GM18867 (cell line): ENCODE measurements around the gene PGBD5.
A peak's percentile ranks its signal among the peaks of the same experiment; 100 is the strongest.

Source experiments
- ATAC-seq: cut with Tn5 transposase; IDR thresholded peaks from one replicate; pipeline ENCODE4 v1.9.1; 2021; ENCODE audit warnings: mild to moderate bottlenecking, moderate library complexity; ENCODE audit not compliant: unreplicated experiment

Gene PGBD5

DNA sequence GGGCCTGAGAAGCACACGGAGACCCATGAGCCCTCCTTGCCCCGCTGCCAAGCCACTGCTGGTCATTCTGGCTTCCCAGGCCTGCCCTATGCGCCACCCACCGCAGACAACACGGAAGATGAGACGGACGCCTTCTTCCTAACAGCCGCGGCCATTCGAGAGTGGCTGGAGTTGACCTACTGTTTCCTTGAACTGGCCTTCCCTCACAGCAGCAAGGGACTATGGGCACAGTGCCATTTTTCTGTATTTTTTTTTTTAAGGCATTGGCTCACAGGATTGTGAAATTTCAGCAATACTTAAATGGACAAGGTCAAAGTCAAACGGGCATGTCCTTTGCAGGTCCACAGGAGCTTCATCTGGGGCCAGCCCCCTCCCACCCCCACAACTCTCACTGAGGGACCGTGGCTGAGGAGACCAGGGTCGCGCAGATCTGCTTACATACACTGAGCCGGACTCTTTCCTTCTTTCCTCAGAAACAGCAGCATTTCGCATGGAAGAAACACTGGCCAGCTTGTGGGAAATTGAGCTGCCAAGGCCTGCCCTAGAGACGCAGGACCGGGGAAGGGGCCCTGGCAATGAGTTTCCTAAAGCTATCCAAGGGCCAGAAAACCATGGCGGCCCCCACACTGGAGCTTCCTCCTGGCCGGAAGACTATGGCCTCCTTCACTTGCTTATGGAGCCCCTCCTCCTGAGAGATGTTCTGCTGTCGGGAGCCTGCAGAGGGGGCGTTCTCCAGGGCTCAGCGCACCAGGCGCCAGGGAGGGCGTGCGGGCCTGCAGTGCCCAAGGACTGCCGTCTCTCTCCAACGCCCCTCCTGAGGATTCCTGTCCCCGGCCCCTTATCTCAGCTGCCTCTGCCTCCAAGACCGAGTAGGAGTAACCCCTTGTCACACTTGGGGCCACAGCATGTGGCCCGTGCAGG lies 98.9 kb downstream of the PGBD5 start:
- ATAC-seq = no peak

DNA sequence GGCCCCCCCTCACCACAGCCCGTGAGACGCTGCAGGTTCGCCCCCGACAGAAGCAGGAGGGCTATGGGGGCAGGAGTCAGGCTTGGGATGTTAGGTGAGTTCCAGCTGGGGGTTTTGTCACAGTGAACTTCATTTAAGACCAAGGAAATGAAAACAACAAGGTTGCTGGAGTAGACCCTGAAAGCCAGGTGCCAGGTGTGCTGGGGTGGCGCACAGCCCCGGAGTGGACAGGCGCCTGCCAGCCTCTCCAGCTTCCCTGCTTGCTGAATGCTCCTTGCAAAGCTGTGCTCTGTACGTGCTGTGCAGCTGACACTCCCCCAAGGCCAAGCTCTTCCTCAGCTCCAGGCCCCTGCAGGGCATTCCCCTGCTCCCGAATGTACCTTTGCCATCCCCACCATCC lies 102.4 kb downstream of the PGBD5 start:
- no peak for ATAC-seq

GRCh38 chr1:230322967-230323547 lies 103.1 kb downstream of the PGBD5 start:
- no peak for ATAC-seq

GRCh38 chr1:230322421-230322756 lies 103.7 kb downstream of the PGBD5 start:
- no peak for ATAC-seq

GRCh38 chr1:230321741-230322420 lies 104.3 kb downstream of the PGBD5 start:
- no peak for ATAC-seq

DNA sequence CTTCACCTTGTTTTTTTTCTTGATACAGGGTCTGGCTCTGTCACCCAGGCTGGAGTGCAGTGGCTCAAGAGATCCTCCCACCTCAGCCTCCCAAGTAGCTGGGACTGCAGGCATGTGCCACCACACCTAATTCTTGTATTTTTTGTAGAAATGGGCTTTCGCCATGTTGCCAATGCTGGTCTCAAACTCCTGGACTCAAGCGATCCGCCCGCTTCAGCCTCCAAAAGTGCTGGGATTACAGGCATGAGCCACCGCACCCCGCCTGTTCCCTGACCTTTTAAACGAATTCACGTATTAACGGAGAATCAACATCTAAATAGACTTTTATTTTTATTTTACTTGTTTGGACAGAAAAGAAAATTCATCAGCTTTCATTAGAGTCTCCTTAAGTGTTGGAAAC lies 104.8 kb downstream of the PGBD5 start:
- no peak for ATAC-seq

GRCh38 chr1:230320804-230321203 lies 105.3 kb downstream of the PGBD5 start:
- ATAC-seq = no peak

- ATAC-seq = no peak
Observed at GRCh38 chr1:230319014-230319747, 107.0 kb downstream of the PGBD5 start.

- no peak for ATAC-seq
Observed at GRCh38 chr1:230317823-230318819, 108.0 kb downstream of the PGBD5 start.

DNA sequence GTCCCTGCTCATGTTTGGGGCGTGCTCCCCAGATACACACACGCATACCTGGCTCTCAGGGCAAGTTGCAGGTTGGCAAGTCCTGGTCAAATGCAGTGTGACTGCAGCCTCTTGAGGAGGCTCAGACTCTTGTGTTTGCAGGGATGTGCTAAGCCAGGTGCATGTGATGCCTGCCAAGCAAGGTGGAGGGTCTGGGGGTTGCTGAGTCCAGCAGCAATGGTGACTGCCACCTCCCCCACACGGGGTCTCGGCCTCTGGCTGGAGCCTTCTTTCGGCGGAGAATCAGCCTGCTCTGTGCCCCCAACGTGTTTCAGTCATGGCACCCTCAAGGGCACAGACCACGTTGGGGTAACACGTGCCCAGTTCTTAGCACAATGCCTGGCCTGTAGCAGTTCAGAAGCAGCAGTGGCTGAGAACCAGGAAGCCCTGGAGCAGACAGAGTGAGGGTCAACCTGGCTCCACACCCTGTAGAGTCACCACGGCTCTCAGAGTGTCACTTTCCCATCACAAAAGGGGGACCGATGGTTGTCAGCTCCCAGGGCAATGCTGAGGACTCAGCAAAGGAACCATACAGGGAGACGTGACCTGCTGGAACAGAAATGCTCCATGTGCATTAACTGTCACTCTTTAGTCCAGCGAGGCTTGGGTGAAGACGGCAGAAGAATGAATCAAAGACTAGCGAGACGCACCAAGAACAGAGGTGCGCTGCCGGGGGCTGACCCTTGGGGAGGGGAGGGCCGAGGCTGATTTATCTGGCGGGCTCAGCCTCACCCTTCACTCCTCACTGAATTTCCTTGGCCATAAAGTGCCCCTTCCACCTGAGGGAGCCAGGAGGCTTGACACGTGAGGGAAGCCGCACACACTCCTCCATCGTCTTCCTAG lies 109.0 kb downstream of the PGBD5 start:
- ATAC-seq = no peak

DNA sequence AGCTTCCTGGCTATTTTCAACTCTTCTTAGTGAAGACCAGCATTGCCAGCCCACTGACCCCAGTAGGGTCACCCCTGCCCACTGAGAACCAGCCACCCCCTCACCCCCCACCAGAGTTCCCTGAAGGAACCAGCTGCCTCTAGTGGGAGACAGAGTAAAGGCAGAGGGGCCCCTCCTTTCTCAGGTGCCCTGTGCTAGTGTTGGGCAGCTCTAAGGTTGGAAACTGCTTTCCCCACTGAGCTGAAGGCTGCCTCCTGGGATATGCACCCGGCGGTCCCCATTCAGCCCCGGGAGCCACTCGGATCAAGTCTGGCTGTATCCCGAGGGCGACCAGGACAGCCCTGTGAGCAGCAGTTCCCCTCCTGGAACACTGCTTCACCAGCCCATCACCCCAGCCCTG lies 111.0 kb downstream of the PGBD5 start:
- no peak for ATAC-seq

DNA sequence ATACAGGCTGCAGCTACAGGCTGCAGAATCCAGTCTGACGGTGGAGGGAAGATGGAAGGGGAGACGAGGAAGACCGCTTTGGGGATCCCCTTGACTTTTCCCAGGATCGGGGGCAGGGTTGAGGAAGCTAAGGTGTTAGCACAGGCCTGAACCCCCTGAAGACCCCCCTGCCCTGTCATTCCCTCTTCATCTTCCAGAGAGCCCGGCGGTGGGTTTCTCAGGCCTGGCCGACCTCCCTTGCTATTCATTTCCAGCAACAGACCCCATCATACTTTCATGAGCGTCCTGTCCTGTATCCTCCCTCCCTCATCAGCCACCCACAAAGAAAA lies 112.0 kb downstream of the PGBD5 start:
- ATAC-seq = no peak

DNA sequence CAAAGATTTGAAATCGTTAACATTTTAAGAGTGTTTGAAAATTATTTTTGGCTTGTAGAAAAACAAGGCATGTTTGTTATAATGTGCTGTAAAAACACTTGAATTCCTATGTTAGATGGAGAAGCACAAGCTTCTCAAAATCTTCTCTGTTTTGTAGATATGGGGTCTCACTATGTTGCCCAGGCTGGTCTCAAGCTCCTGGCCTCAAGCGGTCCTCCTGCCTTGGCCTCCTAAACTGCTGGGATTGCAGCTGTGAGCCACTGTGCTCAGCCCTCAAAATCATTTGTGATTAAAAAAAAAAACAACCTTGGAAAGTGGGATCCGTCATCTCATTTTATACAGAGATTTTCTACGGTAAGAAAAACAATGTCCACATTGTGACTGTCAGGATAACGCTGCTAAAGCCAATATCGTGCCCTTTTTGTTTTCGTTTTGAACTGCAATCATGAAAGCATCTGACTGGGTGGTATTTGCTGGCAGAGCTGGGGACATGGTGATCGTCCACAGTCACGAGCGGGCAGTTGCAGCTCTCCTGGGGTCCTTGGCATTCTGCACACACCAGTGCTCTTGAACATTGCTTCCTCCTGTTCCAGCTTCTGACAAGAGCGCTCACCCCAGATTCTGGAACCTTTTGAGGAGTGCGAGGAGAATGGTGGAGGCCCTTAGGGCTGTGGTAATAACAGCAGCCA lies 112.5 kb downstream of the PGBD5 start:
- ATAC-seq = no peak

DNA sequence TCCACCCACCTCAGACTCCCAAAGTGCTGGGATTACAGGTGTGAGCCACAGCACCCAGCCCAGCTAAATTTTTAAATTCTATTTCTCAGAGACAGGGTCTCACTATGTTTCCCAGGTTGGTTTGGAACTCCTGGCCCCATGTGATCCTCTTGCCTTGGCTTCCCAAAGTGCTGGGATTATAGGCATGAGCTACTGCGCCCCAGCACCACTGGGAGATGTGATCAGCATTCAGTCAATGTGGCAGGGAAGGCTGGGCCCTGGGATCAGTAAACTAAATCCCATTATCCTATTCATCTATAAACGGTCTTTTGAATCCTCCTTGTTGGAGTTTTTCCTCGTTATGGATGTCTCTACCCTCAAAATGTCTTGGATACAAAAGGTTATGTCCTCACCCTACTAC lies 113.5 kb downstream of the PGBD5 start:
- ATAC-seq = no peak

- ATAC-seq = peak; percentile 54
Observed at GRCh38 chr1:230310381-230311163, 115.6 kb downstream of the PGBD5 start.

DNA sequence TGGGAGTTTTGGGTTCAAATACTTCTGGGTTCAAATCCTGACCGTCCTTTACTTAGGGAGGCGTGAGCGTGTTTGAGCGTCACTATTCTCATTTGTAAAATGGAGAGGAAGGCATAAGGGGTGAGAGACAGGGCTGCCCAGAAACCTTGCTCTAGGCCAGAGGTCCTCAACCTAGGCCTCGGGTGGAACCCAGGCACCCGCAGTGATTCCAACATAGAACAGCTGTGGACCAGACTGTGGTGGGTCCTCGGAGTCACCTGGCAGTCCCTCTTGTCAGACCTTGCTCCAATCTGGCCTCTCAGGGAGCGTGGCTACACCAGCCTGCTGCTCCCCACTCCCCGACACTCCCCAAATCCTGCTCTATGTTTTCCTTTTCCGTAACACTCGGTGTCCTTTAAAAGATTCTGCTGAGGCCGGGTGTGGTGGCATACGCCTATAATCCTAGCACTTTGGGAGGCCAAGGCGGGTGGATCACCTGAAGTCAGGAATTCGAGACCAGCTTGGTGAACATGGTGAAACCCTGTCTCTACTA lies 116.4 kb downstream of the PGBD5 start:
- ATAC-seq = no peak

GRCh38 chr1:230308821-230309220 lies 117.3 kb downstream of the PGBD5 start:
- no peak for ATAC-seq

DNA sequence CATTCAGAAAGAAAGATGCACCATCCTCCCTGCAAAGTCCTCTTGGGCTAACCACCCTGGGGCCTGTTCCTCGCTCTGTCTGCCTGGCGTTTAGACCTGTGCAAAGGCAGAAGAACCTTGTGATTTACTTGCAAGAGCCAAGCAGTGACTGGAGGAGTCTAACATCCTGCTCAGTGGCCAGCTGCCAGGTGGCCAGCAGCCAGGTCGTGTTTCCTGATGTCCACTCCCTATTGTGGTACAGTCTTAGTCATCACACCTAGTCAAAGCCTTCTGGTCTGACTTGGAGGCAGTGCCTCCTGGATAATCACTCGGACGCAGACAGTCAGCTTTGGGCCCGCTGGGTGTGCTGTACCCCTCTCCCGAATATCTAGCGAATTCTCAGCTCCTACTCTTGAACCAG lies 118.1 kb downstream of the PGBD5 start:
- no peak for ATAC-seq
